Measurements from ENCODE around the gene ATP11A. TPM values are rescaled to one million over a fixed set of nuclear protein-coding genes. Genes with fewer than 3 reads are reported as not detected.
"Not testable (repeated sequence)": the region's sequence is repeated elsewhere in the genome, so short reads cannot be mapped to it uniquely, and the experiment has no call there.

The ATP11A gene
- total RNA-seq, 1 experiment from 2014 or later = 4.5 TPM

DNA sequence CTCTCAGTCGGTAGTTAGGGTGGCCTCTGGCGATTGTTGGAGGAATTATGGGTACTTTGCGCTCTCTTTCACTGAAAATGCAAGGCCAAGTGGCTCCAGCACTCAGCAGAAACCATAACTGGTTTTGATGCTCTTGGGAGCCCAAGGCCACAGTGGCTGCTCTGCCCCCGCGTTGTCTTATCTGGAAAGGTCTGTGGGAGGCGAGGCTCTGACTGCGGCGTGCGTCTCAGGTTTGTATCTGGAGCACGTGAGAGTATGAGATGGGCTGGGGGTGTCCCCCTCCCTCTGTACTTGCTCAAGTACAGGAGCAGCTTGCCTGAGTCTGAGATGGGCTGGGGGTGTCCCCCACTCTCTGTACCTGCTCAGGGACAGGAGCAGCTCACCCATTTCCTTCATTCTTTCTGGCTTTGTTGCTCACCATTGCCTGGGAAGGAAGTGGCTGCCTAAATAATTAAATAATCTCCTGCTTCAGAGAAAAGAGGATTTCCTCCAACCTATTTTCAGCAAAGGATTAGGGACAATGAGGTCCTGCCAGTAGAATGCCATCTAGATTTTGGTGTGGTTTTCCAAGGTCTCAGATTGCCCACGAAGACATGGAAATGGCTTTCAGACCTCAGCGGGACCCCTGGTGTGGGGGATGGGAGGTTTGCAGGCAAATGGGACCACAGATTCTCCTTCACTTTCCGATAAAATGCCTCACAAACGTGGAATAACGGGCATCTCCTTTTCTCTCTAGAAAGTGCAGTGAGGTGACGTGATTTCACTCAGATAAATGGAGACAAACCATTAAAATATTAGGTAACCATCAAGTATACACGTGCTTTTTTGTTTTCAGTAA is 14.7 kb downstream of the ATP11A start:
- DNase-seq (ENCODE audit: low spot score) = no peak
- in situ Hi-C loops (cut with HindIII; ENCODE audit: low sequenced_read_pairs) = no loop called here

DNA sequence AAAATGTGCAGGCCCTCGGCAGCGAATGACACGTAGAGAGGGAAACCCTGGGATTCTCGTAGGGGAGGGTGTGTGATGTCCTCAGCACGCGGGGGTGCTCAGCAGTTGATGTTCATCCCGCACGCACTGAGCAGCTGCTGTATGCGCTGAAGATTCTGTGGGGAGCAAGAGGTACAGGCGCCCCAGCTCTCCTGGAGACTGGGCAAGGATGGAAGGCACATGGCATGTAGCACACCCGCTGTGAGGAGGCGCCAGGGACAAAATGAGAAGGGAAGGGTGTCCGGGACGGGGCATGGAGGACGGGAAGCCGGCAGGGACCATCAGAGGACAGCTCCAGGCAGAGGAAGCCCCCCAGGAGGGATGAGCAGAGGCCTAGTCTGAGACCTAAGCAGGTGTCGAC is 15.4 kb downstream of the ATP11A start:
- in situ Hi-C loops (cut with HindIII; ENCODE audit: low sequenced_read_pairs) = no loop called here
- DNase-seq (ENCODE audit: low spot score) = no peak

GRCh38 chr13:112706171-112706570 is 16.3 kb downstream of the ATP11A start:
- in situ Hi-C loops (cut with HindIII; ENCODE audit: low sequenced_read_pairs) = no loop called here
- no peak for DNase-seq (ENCODE audit: low spot score)

DNA sequence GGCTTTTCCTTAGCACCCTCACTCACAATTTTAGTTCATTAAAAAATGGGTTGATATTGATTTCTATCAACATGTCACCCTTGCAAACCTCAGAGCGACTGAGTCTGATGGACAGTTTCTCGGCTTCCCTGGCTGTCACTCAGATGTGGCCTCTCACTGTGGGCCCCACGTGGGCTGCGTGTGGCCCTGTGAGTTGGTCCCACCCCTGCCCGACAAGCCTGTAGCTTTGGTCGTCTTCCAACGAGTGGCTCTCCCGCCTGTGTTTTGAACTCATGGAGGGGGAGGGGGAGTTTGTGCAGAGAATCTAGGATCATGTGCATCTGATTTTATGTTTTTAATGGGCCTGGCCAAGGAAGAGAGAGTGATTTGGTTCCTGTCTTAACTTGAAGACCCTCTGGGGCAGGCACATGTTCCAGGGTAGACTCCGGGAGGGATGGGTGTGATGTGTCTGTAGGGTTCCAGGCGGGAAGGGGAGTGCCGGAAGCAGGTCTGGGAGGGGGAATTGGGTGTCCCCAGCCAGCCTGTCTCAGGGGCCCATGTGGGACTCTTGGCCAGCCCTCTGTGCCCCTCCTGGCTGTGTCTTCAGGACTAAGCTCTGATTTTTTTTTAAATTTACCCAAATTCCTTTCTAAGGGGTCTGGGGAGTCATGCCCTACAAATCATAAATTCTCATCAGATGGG is 18.9 kb downstream of the ATP11A start:
- in situ Hi-C loops (cut with HindIII; ENCODE audit: low sequenced_read_pairs) = no loop called here
- DNase-seq (ENCODE audit: low spot score) = no peak

- in situ Hi-C loops (cut with HindIII; ENCODE audit: low sequenced_read_pairs) = not testable (repeated sequence)
Measured at GRCh38 chr13:112709316-112709715, 19.5 kb downstream of the ATP11A start.

GRCh38 chr13:112709825-112710783 is 20.3 kb downstream of the ATP11A start:
- DNase-seq (ENCODE audit: low spot score) = no peak
- in situ Hi-C loops (cut with HindIII; ENCODE audit: low sequenced_read_pairs) = no loop called here

More at GRCh38 chr13:112709316-112709715, 19.5 kb downstream of the ATP11A start:
- DNase-seq (ENCODE audit: low spot score) = not testable (repeated sequence)

GRCh38 chr13:112710855-112711527 is 21.2 kb downstream of the ATP11A start:
- no peak for DNase-seq (ENCODE audit: low spot score)

GRCh38 chr13:112711528-112712265 is 21.9 kb downstream of the ATP11A start:
- in situ Hi-C loops (cut with HindIII; ENCODE audit: low sequenced_read_pairs) = no loop called here
- DNase-seq (ENCODE audit: low spot score) = peak; percentile 43

More at GRCh38 chr13:112710855-112711527, 21.2 kb downstream of the ATP11A start:
- in situ Hi-C loops (cut with HindIII; ENCODE audit: low sequenced_read_pairs) = no loop called here

DNA sequence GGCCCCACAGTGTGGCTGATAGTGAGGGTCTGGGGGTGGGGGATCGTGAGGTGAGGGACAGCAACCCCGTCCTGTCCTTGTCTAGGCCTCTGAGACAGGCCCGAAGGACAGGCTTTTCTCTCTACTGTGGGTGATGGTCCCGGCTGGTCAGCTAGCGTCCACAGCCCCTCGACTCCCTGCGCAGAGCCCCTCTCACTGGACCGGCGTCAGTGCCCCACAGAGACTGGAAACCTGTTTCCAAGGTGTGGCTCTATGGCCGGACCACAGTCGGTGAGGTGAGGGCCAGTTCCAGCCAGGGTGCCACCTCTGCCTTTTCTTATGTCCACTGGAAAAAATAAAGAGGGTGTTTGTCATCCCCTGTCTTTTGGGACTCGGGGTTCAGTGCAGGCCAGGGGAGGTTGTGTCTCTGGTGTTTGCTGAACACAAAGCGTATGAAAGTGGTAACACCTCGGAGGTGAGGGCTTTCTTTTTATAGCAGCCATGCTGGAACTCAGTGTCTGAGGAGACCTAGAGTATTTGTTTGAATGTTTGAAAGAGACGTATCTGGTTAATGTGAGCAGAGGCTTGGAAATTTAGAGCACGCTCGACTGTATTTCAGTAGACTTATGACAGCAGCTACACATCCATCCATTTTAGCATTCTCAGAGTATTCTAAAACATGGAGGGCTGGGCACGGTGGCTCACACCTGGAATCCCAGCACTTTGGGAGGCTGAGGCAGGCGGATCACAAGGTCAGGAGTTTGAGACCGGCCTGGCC is 22.8 kb downstream of the ATP11A start:
- in situ Hi-C loops (cut with HindIII; ENCODE audit: low sequenced_read_pairs) = no loop called here
- DNase-seq (ENCODE audit: low spot score) = no peak

- no peak for DNase-seq (ENCODE audit: low spot score)
- in situ Hi-C loops (cut with HindIII; ENCODE audit: low sequenced_read_pairs) = no loop called here
Measured at GRCh38 chr13:112713517-112714253, 23.8 kb downstream of the ATP11A start.

DNA sequence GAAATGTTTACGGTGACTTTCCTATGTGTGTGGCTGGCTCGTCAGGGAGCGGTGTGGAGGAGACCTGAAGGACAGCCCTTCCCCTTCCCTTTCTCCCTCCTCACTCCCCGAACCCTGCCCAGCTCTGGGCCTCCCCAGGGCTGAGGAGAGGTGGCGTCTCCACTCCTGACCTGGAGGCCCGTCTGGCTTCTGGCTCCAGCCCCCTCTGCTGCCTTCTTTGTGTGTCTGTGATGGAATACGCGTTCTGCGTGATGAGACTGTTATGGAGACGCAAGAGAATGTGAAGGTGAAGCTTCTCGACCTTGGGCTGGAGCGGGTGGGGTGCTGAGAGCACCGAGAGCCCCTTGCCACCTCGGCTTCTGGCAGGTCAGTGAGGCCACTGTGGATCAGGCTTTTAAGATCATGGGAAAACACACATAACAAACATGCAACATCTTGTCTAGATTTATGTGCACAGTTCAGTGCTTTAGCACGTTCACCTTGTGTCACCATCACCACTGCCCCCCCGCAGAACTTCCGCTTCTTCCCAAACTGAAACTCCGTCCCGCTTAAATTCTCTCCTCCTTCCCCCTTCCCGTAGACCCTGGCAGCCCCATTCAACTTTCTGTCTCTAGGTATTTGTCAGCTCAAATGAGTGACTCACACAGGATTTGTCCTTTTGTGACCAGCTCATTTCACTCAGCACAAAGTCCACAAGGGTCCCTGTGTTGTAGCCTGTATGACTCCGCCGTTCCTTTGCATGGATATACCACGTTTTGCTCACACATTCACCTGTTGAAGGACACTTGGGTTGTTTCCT is 24.7 kb downstream of the ATP11A start:
- in situ Hi-C loops (cut with HindIII; ENCODE audit: low sequenced_read_pairs) = no loop called here
- DNase-seq (ENCODE audit: low spot score) = no peak

DNA sequence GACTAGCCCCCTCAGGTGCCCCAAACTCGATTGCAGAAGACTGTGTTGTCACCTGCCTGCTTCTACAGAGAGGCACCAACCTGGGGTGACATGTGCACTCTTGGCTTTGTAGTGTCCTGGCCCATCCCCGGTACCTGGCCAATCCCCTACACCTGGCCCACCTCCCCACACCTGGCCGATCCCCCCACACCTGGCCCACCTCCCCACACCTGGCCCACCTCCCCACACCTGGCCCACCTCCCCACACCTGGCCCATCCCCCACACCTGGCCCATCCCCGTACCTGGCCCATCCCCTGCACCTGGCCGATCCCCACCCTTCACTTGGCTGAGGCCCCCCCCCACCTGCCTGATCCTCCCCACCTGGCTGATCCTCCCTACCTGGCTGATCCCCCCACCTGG is 25.4 kb downstream of the ATP11A start:
- no peak for DNase-seq (ENCODE audit: low spot score)
- in situ Hi-C loops (cut with HindIII; ENCODE audit: low sequenced_read_pairs) = no loop called here

GRCh38 chr13:112715715-112716460 is 26.1 kb downstream of the ATP11A start:
- no peak for DNase-seq (ENCODE audit: low spot score)
- in situ Hi-C loops (cut with HindIII; ENCODE audit: low sequenced_read_pairs) = no loop called here

- in situ Hi-C loops (cut with HindIII; ENCODE audit: low sequenced_read_pairs) = no loop called here
- no peak for DNase-seq (ENCODE audit: low spot score)
Measured at GRCh38 chr13:112716461-112716820, 26.6 kb downstream of the ATP11A start.

- in situ Hi-C loops (cut with HindIII; ENCODE audit: low sequenced_read_pairs) = no loop called here
- no peak for DNase-seq (ENCODE audit: low spot score)
Measured at GRCh38 chr13:112716841-112717520, 27.1 kb downstream of the ATP11A start.

Measured in G401 (cell line).